GM03348 (cell line): ENCODE data around the gene DPP3.

Experiments
- DNase-seq: peaks from one replicate; pipeline ENCODE4 v3.0.0; 2012; ENCODE audit warnings: low spot score

Gene DPP3

DNA sequence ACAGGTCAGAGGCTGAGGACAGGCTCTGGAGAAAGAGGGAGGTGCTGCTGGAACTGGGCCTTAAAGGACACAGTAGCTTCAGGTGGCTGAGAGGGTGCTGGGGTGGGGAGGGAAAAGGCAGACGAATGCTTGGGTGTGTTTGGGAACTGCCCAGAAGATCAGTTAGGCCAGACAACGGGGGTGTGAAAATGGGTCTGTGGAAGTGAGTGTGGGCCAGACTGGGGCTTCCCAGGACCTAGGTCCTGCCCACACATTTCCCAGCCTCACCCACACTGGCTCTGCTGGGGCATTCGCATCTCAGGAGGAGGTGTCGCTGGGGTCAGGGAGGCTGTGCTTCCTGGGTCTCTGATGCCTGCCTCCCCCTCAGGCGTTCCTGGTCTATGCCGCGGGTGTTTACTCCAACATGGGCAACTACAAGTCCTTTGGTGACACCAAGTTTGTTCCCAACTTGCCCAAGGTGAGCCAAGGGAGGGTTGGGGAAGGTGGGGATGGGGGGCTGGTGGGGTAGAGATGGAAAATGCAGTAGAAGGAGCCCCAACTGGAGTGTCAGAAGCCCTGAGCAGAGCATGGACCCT, 4.7 kb downstream of the DPP3 start:
- no peak for DNase-seq

DNA sequence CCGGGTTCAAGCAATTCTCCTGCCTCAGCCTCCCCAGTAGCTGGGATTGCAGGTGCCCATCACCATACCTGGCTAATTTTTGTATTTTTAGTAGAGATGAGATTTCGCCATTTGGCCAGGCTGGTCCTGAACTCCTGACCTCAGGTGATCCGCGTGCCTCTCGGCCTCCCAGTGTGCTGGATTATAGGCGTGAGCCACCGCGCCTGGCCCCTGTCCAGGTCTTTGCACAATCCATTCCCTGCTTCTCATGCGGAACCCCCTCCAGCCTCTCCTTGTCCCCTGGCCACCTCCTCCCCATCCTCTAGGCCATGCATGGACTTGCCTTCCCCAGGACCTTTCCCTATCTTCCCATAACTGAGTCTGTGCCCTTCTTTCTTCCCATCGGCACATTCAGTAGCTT, 8.7 kb downstream of the DPP3 start:
- DNase-seq = no peak

DNA sequence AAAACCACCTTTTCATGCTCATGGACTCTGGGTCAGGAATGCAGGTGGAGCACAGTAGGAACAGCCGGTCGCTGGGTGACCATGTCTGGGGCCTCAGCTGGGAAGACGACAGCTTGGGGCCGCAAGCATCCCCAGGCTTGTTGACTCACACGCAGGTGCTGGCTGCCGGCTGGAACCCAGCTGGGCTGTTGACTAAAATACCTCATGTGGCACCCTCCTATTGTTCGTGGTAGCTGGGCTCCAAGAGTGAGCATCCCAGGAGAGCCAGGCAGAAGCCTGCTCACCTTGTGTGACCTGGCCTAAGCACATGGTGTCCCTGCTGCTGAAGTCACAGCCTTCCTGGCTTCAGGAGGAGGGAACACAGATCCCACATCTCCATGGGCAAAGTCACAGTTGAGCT, 9.4 kb downstream of the DPP3 start:
- DNase-seq = no peak

DNA sequence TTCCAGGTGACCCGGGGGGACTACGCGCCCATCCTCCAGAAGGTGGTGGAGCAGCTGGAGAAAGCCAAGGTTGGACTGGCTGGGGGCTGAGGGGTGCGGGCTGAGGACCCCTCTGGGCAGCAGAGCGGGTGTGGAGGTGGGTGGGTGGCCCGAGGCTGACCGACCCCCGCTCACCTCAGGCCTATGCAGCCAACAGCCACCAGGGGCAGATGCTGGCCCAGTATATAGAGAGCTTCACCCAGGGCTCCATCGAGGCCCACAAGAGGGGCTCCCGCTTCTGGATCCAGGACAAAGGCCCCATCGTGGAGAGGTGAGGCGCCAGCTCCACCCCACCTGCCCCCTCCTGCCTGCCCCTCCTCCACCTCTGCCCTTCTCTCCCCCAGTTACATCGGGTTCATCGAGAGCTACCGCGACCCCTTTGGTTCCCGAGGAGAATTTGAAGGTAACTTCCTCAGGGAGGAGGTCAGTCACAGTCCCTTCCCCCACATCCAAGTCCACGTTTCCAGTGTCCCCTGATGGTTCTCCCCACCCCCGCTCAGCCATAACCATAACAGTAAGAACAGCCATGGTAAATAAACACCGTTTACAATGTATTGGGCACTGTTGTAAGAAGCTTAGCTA, 11.2 kb downstream of the DPP3 start:
- no peak for DNase-seq

DNA sequence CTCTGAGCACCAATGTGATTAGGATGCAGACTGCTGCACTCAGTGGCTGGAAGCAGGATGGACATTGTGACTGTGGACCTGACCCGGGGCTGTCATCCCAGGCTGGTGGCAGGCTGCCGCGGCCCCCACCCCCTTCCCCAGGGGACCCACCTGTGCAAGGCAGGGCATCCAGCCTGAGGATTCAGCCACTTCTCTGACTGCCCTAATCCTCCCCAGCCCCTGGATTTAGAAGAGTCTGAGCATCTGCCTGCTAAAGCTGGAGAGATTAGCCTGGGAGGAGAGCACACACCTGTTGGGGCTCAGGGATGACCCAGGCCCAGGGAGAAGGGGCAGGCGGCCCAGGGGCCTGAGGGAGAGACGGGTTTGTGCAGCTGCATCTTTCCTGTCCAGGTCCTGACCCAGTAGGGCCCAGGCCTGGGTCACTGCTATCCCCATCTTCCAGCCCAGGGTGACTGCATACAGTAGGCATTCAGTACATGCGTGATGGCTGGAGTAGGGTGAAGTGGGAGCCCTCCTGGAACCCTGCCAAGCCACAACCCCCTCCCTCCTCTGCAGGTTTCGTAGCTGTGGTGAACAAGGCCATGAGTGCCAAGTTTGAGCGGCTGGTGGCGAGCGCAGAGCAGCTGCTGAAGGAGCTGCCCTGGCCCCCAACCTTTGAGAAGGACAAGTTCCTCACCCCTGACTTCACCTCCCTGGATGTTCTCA, 12.1 kb downstream of the DPP3 start:
- DNase-seq = no peak

DNA sequence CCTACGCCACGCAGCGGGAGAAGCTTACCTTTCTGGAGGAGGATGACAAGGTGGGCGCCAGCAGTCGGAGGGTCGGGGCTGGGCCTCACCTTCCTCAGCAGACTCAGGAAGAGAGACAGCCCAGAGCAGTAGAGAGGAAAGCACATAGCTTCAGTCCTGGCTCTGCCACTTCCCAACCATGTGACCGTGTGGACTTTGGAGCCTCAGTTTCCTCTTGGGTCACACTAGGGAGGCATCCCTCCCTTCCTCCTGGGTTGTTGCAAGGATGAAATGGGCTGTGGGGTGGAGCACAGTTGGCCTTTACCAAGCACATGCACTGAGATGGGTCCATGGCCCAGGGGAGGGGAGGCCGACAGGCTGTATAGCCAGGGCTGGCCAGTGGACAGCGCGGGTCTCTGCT, 12.9 kb downstream of the DPP3 start:
- DNase-seq = no peak

DNA sequence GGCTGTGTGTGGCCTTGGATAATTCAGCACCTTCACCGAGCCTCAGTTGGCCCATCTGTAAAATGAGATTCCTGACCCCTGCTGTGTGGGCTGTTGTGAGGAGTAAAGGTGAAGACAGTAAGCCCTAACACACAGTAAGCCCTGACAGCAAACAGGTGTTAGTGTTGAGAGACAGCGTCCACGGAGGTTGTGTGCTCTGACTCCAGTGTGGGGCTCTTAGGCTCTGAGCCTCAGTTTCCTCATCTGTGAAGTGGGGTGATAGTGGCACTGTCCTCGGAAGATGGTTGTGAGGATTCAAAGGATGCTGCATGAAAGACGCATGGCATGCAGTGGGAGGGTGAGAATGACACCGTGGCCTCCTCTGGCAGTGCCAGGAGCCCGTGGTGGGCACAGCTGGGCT, 14.2 kb downstream of the DPP3 start:
- no peak for DNase-seq

DNA sequence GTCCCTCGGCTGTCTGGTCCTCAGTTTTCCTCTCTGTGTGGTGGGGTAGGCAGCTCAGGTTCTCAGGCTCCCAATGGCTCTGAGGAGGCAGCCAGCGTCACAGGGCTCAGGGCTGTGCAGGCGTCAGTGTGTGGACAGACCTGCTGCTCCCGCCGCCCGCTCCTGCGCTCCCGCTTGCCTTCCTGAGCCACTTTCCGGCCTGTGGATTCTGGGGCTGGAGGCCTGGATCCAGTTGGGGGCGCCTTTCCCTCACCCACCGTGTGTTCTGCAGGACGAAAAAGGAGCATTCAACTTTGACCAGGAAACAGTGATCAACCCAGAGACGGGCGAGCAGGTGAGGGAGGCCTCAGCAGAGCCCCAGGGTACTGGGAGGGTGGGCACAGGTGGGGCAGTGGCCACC, 14.7 kb downstream of the DPP3 start:
- no peak for DNase-seq

DNA sequence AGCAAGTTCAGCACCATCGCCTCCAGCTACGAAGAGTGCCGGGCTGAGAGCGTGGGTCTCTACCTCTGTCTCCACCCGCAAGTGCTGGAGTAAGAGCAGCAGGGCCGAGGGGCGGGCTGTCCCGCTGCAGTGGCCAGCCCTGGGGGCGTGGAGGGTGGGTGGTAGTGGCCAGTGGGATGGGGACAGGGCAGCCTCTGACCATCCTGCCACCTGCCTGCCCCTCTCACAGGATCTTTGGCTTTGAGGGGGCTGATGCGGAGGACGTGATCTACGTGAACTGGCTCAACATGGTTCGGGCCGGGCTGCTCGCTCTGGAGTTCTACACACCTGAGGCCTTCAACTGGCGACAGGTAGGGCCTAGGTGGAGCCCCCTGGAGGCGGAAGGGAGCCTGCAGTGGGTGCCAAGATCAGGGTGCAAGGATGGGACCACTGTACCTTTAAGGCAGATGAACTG, 15.2 kb downstream of the DPP3 start:
- DNase-seq = no peak

DNA sequence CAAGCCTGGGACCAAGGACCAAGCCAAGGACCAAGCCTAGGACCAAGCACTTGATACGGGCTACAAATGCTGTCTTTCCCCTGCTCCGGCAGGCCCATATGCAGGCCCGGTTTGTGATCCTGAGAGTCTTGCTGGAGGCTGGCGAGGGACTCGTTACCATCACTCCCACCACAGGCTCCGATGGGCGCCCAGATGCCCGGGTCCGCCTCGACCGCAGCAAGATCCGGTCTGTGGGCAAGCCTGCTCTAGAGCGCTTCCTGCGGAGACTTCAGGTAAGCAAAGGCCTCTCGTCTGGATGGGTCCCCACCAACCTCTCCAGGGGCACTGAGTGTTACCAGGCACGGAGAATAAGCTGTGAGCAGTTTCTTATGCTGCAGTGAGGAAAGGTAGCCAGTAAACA, 17.0 kb downstream of the DPP3 start:
- DNase-seq = no peak

DNA sequence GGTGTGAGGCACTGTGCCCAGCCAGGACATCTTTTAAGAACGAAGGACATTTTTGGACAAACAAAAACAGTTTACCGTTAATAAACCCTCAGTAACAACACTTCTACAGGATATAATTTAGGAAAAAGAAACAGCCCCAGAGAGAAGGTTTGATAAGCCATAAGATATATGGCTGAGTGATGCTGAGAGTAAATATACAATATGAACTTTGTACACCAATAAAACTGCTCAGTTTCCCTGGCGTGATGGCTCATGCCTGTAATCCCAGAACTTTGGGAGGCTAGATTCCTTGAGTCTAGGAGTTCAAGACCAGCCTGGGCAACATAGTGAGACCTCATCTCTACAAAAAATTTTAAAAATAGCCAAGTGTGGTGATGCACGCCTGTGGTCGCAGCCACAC, 18.3 kb downstream of the DPP3 start:
- no peak for DNase-seq

DNA sequence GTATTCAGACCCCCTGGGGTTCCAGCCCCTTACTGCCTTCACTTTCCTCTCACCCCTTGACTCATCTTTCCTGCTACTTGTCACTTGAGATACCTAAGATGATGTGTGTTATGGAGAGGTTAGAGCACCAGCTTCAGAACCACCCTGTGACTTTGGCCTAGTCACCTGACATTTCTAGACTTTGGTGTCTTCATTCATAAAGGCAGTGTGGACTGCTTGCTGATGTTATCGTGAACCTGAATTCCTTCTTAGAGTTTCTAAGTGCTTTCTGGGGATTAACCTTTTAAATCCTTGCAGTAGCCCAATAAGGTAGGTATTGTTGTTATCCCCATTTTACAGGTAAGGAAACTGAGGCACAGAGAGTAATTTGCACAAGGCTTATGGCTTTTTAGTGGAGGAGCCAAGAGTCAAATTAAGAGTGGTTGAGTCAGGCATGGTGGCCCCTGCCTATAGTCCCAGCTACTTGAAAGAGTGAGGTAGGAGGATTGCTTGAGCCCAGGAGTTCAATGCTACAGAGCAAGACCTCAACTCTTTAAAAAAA, 25.1 kb downstream of the DPP3 start:
- no peak for DNase-seq

DNA sequence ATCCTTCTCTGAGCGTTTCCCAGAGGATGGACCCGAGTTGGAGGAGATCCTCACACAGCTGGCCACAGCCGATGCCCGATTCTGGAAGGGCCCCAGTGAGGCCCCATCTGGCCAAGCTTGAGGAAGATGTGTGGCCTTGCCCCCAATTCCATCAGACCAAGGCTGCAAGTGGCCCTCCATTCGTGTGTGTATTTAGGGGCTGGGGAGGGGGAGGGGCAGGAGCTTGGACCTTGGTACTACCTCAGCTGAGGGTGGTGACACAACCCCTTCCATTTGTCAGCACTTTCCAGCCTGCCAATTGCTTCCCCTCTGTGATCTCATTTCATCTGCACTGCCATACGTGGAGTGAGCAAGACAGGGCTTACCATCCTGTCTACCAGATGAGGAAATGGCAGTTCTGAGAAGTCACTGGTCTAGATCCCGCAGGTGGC, 28.9 kb downstream of the DPP3 start:
- no peak for DNase-seq

DNA sequence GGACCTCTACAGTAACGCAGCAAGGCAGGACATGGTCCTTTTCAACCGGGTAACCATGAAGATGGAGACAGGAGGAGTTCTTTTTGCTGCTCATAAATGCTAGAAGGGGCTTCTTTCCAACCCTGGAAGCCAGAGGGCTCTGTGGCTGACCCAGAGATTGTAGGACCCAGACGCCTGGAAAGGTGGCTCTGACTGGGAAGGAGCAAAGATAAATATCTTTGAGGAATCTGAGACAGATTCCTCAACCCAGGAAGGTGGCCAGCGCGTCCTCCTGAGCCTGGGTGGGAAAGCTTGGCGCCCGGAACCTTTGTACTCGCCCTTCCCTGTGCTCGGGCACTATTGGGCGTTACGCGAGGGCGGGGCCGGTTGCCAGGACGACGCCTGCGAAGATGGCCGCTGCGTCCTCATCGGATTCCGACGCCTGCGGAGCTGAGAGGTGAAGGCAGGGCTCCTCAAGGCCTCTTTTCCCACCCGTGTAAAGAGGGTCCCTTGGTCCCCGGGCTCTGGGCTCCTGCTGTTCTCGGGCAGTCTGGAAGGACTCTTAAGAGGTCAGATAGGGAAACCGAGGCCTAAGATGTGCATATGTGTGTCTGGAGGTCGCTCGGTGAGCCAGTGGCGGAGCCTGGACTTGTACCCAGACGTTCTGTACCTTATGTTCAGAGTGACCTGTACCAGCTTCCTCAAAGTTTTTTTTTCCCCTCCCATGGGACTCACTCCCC, 30.2 kb downstream of the DPP3 start, which contains the start of gene BBS1:
BBS1 (plus strand) TSS at position 365 of the 719 bp plus-strand sequence; CDS start at position 390, 25 bp downstream.
- peak; percentile 95 for DNase-seq

DNA sequence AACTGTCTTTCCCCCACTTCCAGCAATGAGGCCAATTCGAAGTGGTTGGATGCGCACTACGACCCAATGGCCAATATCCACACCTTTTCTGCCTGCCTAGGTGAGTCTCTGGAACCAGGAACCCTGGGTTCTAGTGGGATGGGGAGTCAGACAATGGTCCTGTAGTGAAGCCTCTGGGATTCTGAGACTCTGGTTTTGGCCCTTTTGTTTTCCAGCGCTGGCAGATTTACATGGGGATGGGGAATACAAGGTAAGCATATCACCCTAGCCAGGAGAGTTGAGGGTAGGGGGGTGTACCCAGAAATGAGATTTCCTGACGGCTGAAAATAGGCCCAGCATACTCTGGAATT, 30.7 kb downstream of the DPP3 start:
- DNase-seq = no peak

DNA sequence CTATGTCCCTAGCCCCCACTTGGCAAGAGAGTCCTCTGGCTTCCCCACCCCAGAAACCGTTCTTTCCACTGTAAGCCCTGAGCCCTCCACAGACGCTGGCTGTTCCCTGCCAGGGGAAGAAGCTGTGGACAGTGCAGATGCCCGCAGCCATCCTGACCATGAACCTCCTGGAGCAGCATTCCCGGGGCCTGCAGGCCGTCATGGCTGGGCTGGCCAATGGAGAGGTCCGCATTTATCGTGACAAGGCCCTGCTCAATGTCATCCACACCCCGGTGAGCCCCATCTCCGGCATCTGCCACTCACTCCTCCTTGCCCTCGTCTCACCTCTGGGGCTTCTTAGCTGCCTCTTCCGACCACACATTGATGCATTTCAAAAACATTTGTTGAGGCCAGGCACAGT, 43.4 kb downstream of the DPP3 start:
- DNase-seq = no peak

DNA sequence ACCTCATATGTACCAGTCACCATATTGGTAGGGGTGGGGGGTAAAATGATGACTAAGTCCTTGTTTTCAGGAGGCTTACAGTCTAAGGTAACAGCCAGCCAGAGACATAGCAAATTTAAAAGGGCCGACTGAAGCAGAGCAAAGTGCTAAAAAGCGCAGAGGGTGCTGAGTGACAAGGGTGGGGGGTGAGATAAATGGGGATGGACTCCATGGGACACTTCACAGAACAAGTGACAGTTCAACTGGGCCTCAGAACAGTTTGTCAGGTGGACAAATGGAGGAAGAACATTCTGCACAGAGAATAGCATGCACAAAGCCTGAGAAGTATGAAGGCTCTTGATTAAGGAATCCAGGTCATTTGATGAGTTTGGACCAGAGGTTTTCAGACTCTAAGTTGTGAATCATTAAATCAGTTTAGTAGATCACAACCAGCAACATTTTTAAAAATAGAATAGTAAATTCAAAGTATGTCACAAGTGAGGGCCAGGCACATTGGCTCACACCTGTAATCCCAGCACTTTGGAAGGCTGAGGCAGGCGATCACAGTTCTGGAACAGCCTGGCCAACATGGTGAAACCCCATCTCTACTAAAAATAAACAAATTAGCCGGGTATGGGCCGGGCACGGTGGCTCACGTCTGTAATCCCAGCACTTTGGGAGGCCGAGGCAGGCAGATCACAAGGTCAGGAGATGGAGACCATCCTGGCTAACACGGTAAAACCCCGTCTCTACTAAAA, 44.2 kb downstream of the DPP3 start:
- no peak for DNase-seq

DNA sequence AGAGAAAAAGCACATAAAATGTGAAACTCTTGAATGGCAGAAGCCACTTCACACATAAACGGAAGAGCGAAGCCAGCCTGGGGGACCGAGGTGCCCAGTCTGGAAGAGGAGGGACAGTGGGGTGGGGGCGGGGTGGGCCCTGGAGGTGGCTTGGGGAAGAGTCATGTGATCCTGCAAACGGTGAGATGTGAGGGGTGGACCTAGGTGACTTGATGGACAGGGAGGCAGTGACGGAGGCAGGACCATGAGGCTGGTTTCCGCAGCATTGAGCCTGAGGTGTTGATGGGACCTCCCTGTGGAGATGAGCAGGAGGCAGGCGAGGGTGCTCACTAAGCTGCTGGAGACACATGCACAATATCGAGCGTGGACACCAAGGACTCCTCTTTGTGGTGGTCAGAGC, 48.8 kb downstream of the DPP3 start:
- DNase-seq = no peak

DNA sequence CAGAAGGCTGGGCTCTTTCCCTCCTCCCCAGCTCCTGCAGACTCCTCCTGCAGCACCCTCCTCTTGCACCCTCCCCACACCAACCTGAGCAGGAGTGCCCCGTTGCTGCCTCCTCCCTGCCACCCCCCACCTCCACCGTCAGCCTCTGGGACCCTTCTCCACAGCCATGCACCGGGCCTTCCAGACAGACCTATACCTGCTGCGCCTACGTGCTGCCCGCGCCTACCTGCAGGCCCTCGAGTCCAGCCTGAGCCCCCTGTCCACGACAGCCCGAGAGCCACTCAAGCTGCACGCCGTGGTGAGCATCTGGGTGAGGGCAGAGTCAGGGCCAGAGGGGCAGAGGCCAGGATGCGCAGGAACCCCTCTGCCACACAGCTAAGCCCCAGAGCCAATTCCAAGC, 49.4 kb downstream of the DPP3 start:
- DNase-seq = no peak

DNA sequence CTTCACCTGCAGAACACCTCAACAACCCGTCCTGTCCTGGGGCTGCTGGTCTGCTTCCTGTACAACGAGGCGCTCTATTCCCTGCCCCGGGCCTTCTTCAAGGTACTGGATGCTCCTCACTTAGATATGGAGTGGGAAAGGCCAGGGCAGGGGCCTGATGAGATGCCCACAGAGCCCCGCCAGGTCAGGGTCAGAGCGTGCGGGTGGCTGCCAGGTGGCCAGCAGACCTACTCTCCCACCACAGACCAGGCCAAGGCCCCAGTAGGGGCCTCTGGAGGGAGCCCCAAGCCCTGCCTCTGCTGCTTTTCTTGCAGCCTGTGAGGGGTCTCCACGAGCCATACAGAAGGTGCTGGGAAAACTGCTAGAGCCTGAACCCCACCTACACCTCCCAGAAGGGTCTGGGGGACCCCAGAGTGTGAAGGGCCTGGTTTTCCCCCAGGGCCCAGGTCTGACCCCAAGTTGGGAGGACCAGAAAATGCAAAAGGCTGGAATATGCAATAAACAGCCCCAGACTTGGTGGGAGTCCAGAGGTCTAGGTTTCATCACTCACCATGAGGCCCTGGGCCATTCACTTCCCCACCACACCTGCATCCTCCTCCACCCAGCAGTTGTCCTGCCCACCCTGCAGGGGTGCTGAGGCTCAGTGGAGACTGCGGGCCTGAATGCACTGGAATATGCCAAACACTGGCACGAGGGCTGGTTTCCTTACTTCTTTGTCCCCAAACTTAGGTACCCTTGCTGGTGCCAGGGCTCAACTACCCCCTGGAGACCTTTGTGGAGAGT, 50.9 kb downstream of the DPP3 start:
- no peak for DNase-seq

DNA sequence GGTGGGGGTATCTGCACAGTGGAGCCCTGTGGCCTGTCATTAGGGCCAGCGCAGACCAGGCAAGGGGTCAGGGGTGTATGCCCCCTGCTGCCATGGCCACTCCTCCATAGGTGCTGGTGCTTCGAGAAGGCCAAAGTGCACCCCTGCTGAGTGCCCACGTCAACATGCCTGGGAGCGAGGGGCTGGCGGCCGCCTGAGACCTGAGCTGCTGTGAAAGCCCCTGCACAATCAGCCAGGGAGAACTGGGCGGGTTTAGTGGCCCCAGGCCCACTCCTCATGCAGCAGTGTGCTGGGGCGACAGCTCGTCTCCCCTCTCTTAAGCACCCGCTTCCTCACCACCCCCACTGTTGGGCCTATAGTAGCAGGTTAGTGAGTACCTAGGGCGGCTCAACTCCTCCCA, 51.6 kb downstream of the DPP3 start:
- DNase-seq = no peak
